ENCODE results near the gene MXRA8.
A peak's percentile ranks its signal among the peaks of the same experiment; 100 is the strongest.
"Not testable (repeated sequence)": the region's sequence is repeated elsewhere in the genome, so short reads cannot be mapped to it uniquely, and the experiment has no call there.

The MXRA8 gene

GRCh38 chr1:1358433-1359271 lies at the start of gene MXRA8:
TSS of gene MXRA8 (minus strand) at chr1:1358555. CDS start at chr1:1358504, 51 bp downstream.
- no peak for DNase-seq

DNA sequence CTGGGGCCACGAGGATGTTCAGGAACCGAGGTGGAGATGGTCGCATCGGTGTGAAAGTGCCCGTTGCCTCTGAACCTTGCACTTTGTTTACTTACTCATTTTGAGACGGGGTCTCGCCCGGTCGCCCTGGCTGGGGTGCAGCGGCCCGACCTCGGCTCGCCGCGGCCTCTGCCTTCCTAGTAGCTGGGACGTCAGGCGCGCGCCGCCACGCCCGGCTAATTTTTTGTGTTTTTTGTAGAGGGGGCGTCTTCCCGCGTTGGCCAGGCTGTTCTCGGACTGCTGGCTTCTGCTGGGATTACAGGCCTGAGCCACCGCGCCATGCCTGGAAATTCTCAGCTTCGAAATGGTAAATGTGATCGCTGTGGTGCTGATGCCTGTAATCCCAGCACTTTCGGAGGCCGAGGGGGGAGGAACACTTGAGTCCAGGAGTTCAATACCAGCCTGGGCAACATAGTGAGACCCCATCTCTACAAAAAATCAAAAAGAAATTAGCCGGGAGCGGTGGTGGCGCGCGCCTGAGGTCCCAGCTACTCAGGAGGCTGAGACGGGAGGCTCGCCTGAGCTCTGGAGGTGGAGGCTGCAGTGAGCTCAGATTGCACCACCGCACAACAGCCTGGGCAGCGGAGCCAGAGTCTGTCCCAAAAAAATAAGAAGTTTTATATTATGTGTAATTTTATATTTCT lies 49.4 kb upstream of the MXRA8 start:
- DNase-seq = no peak

- DNase-seq = peak; percentile 90
These were observed 48.7 kb upstream of the MXRA8 start, which contains the start of gene MRPL20 for GRCh38 chr1:1406821-1407635. TSS of gene MRPL20 (minus strand) at chr1:1407293. CDS start at chr1:1407217, 76 bp downstream.

GRCh38 chr1:1406101-1406820 lies 47.9 kb upstream of the MXRA8 start:
- DNase-seq = no peak

DNA sequence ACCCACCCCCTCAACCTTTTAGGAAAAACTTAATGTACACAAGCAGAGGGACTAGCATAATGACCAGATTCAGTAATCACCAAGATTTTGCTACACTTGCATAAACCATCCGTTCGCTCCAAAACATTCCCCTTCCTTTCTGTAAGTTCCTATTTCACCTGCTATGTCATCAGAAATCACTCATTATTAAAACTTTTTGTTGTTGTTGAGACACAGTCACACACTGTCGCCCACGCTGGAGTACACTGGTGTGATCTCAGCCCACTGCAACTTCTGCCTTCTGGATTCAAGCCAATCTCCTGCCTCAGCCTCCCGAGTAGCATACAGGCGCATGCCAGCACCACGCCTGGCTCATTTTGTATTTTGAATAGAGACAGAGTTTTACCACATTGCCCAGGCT lies 45.3 kb upstream of the MXRA8 start:
- no peak for DNase-seq

- not testable (repeated sequence) for DNase-seq
These were observed 44.6 kb upstream of the MXRA8 start for GRCh38 chr1:1402901-1403392.

DNA sequence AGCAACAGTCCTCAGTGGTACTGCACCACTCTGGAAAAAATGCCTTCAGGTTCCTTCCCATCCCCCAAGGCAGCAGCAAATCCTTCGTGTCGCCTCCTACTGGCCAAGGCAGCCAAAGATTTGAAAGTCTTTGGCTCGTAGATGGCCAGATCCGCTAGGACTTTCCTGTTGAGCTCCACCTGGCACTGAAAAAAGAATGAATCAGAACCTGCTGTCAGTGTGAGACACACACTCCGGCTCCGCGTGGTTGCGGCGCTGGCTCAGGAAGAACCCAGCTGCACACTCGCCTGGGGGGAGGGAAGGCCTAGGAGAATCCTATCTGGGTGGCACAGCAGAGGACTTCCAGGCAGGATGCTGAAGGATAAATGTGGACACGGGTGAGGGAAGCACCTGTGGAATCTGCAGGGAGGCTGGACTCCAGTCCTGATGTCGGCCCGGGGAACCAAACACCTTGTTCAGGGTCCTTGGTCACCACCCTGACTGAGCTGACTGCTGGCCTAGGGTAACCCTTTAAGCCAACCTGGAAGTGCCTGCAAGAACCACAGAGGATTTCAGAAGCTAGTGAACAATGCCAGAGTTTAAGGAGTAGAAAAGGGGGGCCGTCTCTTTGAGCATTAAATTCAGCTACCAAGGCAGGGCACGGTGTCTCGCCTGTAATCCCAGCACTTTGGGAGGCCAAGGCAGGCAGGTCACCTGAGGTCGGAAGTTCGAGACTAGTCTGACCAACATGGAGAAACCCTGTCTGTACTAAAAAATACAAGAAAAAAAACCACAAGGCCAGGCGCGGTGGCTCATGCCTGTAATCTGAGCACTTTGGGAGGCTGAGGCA lies 43.9 kb upstream of the MXRA8 start:
- DNase-seq = peak; percentile 37

- no peak for DNase-seq
These were observed 43.2 kb upstream of the MXRA8 start for GRCh38 chr1:1401457-1402010.

DNA sequence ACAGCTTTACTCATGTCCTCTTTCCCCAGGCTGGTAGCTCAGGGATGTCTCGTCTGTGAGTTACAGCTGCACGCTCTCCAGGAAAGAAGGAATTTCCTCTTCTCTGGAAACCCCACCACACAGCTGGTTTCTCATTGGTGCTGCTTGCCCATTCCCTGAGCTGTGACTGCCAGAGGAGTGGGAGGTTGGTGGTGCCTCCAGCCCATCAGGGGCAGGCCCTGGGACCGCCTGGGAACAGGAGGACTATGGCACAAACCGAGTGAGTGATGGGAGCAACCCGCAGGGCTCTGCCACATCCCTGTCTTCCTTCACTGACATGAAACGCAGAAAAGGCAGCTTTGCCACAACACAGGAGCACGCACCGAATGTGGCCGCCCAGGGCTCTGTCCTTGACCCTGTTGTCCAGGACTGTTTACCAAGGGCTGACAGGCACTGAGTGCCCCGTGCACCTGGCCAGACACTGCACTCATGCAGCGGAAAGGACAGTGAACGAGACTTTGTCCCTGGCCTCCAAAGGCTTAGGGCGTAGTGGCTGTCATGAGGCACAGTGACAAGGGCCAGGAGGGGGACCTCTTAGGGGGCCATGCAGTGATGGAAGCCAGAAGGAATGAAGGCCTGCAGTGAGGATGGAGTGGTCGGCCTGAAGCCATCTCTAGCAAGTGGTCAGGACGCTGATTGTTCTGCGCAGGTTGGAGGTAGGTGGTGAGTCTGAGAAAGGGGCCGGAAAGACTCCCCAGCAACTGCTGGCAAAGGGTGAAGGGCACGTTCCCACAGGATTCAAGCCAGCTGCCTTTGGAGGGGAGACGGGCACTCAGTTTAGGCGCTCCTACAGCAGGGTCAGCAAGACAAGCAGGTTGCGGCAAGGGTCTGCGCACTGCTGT lies 42.5 kb upstream of the MXRA8 start:
- DNase-seq = no peak

DNA sequence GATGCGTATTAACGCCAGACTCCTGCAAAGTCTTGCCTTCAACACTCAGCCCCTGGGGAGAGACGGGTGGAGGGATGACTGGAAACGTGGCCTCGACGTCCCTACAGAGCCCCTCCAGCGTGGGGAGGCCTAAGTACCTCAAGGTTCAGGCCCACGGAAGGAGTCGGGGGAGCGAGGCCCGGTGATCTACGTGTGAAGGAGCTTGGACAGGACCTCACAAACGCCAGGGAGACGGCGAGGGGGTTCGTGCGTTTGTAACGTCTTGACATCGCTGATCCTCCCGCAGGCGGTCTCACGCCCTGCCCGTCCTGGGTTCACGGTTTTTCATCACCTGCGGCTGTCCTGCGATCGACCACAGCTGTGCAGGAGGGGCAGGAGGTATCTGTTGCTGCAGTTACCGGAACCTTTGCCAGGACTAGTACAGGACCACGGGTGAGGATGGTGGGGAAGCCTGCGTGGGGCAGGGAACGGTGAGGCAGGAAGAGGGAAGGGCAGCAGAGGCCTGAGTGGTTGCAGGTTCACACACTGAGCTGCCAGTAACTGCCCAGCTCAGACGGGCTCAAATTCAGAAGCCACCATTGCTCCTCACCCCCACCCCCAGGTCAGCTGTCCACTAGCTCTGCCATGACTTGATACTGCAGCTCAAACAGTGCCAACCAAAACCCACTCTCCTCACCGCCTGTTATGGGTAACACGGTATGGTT lies 41.7 kb upstream of the MXRA8 start:
- DNase-seq = no peak

- DNase-seq = peak; percentile 100
These were observed 41.0 kb upstream of the MXRA8 start, which contains the start of gene CCNL2 for GRCh38 chr1:1399187-1399871. TSS of gene CCNL2 (minus strand) at chr1:1399335. CDS start at chr1:1399306, 29 bp downstream.

GRCh38 chr1:1398677-1399186 lies 40.4 kb upstream of the MXRA8 start:
- DNase-seq = no peak

DNA sequence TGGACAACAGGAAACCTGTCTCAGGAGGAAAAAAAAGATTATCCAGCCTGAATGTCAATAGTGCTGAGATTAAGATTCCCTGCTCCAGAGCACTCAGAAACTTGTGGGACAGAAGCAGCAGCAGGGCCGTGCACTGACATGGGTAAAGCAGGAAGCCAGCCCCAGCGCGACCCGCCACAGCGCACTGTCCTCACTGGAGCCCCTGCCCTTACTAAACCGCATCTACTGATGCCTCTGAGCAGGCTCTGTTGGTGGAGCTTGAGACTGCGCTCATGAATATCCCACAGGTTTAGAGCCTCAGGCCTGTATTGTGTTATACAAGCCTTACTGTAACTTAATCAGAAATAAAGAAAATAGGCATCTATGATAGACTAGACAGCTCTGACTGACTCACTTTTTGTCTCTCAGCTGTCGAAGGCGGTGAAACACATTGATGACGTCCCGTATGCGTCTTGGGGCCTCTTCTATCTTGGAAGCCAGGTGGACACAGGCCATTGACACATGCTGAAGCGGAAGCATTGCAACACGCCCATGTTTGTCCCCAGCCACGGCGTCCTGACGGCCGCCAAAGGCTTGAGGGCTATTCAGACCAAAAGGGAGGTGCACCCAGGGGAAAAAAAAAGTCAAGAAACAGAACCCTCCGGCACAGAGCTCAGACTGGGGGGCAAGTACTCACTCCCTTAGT lies 39.6 kb upstream of the MXRA8 start:
- no peak for DNase-seq

GRCh38 chr1:1395166-1395565 lies 36.8 kb upstream of the MXRA8 start:
- DNase-seq = no peak

DNA sequence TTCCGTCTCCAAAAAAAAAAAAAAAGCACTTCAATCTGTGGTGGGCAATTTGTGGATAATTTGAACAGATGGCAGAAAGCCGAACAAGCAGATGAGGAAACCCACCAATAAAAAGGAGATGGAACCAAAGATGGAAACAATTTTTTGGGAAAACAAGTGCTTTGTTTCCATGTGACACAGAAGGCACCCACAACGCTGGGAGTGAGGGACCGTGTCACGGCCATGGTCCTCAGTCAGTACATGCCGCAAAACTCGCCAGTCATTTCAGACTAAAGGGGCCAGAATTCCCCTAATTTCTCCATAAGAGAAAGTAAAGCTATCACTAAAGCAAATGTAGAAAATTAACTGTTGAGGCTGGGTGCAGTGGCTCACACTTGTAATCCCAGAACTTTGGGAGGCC lies 35.8 kb upstream of the MXRA8 start:
- no peak for DNase-seq

DNA sequence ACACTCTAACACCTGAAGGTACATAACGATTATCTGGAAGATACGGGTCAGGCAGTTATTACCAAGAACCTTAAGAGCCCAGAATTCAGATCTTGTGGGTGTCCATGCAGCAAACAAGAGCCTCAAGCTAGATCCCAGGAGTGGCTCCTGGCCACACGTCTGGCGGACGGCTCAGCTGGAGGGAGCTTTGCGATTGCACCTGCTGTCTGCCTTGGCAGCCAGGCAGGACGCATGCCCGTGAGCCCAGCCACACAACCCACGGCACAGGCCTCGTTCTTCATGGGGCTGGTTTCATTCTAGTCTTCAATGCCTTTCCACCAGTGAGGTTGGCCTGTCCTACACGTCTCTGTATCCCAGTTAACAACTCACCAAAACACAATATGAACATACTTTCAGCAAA lies 35.1 kb upstream of the MXRA8 start:
- DNase-seq = no peak

DNA sequence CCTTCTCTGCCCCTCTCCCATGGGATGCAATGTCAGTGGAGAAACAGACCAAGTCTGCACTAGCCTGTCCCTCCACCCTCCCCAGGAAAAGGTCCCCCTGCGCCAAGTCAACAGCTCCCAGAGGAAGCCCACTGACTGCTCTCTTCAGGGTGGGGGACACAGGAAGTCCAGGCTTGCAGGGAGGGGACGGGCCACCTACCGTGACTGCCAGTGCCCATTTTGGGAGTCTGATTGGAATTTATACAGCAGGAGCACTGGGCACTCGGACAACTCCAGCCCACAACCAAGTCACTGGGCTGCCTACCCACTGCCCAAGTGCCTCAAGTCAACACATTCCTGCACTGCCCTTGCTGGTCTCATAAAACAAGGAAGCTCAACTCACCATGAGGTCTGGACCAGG lies 34.7 kb upstream of the MXRA8 start:
- DNase-seq = no peak

GRCh38 chr1:1391225-1391624 lies 32.9 kb upstream of the MXRA8 start:
- DNase-seq = no peak

Measured in DMS153 (cell line).